IMR-90 (cell line): Measurements from ENCODE around the gene FAM98C. TPM values are rescaled to one million over a fixed set of nuclear protein-coding genes. Genes with fewer than 3 reads are reported as not detected.

ENCODE experiments used
- ATAC-seq: fragments of 200-7000 bp; cut with Tn5 transposase; 2 replicates; pipeline ENCODE4 v1.9.1; 2020; ENCODE audit warnings: low read depth, mild to moderate bottlenecking, moderate library complexity
- BruUV-seq: library from RNA; stranded (reverse); fragments of 400-500 nt; replicated peaks from 2 replicates; lab custom pipeline; 2021; lab: Mats Ljungman, UMichigan
- CTCF ChIA-PET: fragments of 300-600 bp; formaldehyde crosslinking; extraction: SDS; loops from one replicate; lab custom pipeline; 2021; ENCODE audit warnings: antibody characterized with exemption; lab: Yijun Ruan, JAX
- POLR2A ChIA-PET: fragments of 300-600 bp; sonication (Branson Sonifier 250); formaldehyde crosslinking; loops from one replicate; lab custom pipeline; 2022; ENCODE audit warnings: antibody characterized with exemption; ENCODE audit not compliant: unreplicated experiment; lab: Charles Lee
- DNase-seq: peaks from one replicate; pipeline ENCODE4 v3.0.0; 2013
- H2AFZ ChIP-seq: replicated peaks from 2 replicates; pipeline ENCODE3; 2013; ENCODE audit warnings: low read length, mild to moderate bottlenecking; ENCODE audit not compliant: poor library complexity
- H2AK5ac ChIP-seq: 2 replicates; pipeline ENCODE4 v1.6.1; 2013; ENCODE audit warnings: low read depth, low read length, inconsistent platforms
- H2AK9ac ChIP-seq: replicated peaks from 2 replicates; pipeline ENCODE3; 2013; ENCODE audit warnings: mild to moderate bottlenecking, low read depth, low read length, moderate library complexity; ENCODE audit not compliant: poor library complexity
- H2BK120ac ChIP-seq: 2 replicates; pipeline ENCODE4 v1.6.1; 2013; ENCODE audit warnings: low read depth, low read length, inconsistent platforms
- H2BK15ac ChIP-seq: 3 replicates; pipeline ENCODE4 v1.6.1; 2013; ENCODE audit warnings: low read depth, low read length, inconsistent platforms
- H2BK20ac ChIP-seq: 2 replicates; pipeline ENCODE4 v1.6.1; 2013; ENCODE audit warnings: low read depth, mild to moderate bottlenecking, inconsistent platforms, low read length, moderate library complexity
- H2BK5ac ChIP-seq: 2 replicates; pipeline ENCODE4 v1.6.1; 2013; ENCODE audit warnings: mild to moderate bottlenecking, low read depth, low read length, inconsistent platforms; ENCODE audit not compliant: poor library complexity, severe bottlenecking
- H3K14ac ChIP-seq: replicated peaks from 2 replicates; pipeline ENCODE4 v1.6.1; 2013; ENCODE audit warnings: low read depth, low read length, inconsistent platforms
- H3K18ac ChIP-seq: 2 replicates; pipeline ENCODE4 v1.6.1; 2013; ENCODE audit warnings: low read depth, low read length, control low read depth
- H3K23ac ChIP-seq: 2 replicates; pipeline ENCODE4 v1.6.1; 2013; ENCODE audit warnings: low read depth, low read length, inconsistent platforms
- H3K27ac ChIP-seq: 2 replicates; pipeline ENCODE4 v1.5.1; 2013; ENCODE audit warnings: mild to moderate bottlenecking, control low read depth, low read length; ENCODE audit not compliant: insufficient read depth
- H3K27me3 ChIP-seq: 2 replicates; pipeline ENCODE4 v1.6.1; 2013; ENCODE audit warnings: low read length; ENCODE audit not compliant: control insufficient read depth, insufficient read depth
- H3K36me3 ChIP-seq: 2 replicates; pipeline ENCODE4 v1.6.1; 2013; ENCODE audit warnings: low read length, mixed read lengths; ENCODE audit not compliant: control insufficient read depth, insufficient read depth
- H3K4ac ChIP-seq: 2 replicates; pipeline ENCODE4 v1.6.1; 2013; ENCODE audit warnings: low read depth, low read length, inconsistent platforms
- H3K4me1 ChIP-seq: 2 replicates; pipeline ENCODE4 v1.6.1; 2013; ENCODE audit warnings: low read length, mixed read lengths; ENCODE audit not compliant: control insufficient read depth, insufficient read depth
- H3K4me2 ChIP-seq: 2 replicates; pipeline ENCODE4 v1.6.1; 2013; ENCODE audit warnings: low read depth, mild to moderate bottlenecking, control low read depth, low read length, moderate library complexity
- H3K4me3 ChIP-seq: 2 replicates; pipeline ENCODE4 v1.5.1; 2013; ENCODE audit warnings: low read depth, mild to moderate bottlenecking, control low read depth, low read length, moderate library complexity; ENCODE audit not compliant: insufficient read depth
- H3K56ac ChIP-seq: 2 replicates; pipeline ENCODE4 v1.6.1; 2013; ENCODE audit warnings: low read length, inconsistent platforms; ENCODE audit not compliant: insufficient read depth; ENCODE audit errors: extremely low read depth
- H3K79me1 ChIP-seq, 2 experiments: 2 replicates each; pipeline ENCODE4 v1.6.1; 2013; ENCODE audit warnings: low read length in 2 of 2, inconsistent platforms in 1 of 2, low read depth in 1 of 2
- H3K9ac ChIP-seq: 2 replicates; pipeline ENCODE4 v1.6.1; 2013; ENCODE audit warnings: low read depth, low read length, control low read depth
- H3K9me1 ChIP-seq: 2 replicates; pipeline ENCODE4 v1.6.1; 2013; ENCODE audit warnings: low read length, inconsistent platforms; ENCODE audit not compliant: insufficient read depth
- H3K9me3 ChIP-seq: 2 replicates; pipeline ENCODE4 v1.6.1; 2013; ENCODE audit warnings: low read length; ENCODE audit not compliant: control insufficient read depth, insufficient read depth
- H4K20me1 ChIP-seq: 2 replicates; pipeline ENCODE4 v1.6.1; 2013; ENCODE audit warnings: low read length, inconsistent platforms; ENCODE audit not compliant: insufficient read depth
- H4K5ac ChIP-seq: 2 replicates; pipeline ENCODE4 v1.6.1; 2013; ENCODE audit warnings: mild to moderate bottlenecking, low read depth, low read length, control low read depth
- H4K8ac ChIP-seq, 2 experiments: 2 replicates each; pipeline ENCODE4 v1.6.1; 2013; ENCODE audit warnings: low read depth in 2 of 2, low read length in 2 of 2, control low read depth in 1 of 2, inconsistent platforms in 1 of 2
- H4K91ac ChIP-seq: 2 replicates; pipeline ENCODE4 v1.6.1; 2013; ENCODE audit warnings: low read depth, low read length, inconsistent platforms; ENCODE audit not compliant: insufficient read depth
- CEBPB ChIP-seq: IDR thresholded peaks from 2 replicates; pipeline ENCODE4 v1.6.1; 2012; ENCODE audit warnings: low read depth, low read length, improper control_type of control experiment
- SMC3 ChIP-seq: fragments of 150-350 bp; IDR thresholded peaks from 2 replicates; pipeline ENCODE4 v1.6.1; 2016; ENCODE audit warnings: low read depth, mild to moderate bottlenecking, antibody characterized with exemption, low read length, moderate library complexity
- WGBS, 2 experiments: methylation state at CpG; one replicate each; pipeline versions ENCODE4 v1.1.5 to v1.1.7; 2013; ENCODE audit warnings: missing lambda C conversion rate in 2 of 2; ENCODE audit not compliant: insufficient read length in 1 of 2; ENCODE audit errors: extremely low coverage in 2 of 2; 5-methylcytosine and 5-hydroxymethylcytosine counted together
- dilution Hi-C: fragments of 300-500 bp; cut with HindIII; formaldehyde crosslinking; loops from one replicate; pipeline ENCODE4 v1.14.3; 2018; ENCODE audit warnings: low sequenced_read_pairs; ENCODE audit not compliant: unreplicated experiment
- in situ Hi-C: fragments of 300-500 bp; cut with MboI; formaldehyde crosslinking; loops from 3 replicates; pipeline ENCODE4 v1.14.3; 2019; ENCODE audit warnings: low sequenced_read_pairs, inconsistent platforms, mixed read lengths
- intact Hi-C: fragments of 100-400 bp; cut with micrococcal nuclease; formaldehyde crosslinking; loops from 2 replicates; pipeline ENCODE4 v1.10.0; 2022
- polyA plus RNA-seq, 3 experiments: library from polyadenylated mRNA; depleted of rRNA; stranded (reverse); fragments of >200 nt; gene quantifications; 2 replicates each; pipeline ENCODE4 v1.2.3, GENCODE V29; 2012; ENCODE audit warnings: low replicate concordance in 1 of 3
- total RNA-seq: library from RNA; depleted of rRNA; stranded (reverse); fragments of >200 nt; gene quantifications from 2 replicates; pipeline ENCODE4 v1.2.3, GENCODE V29; 2012

FAM98C gene
- total and polyA plus RNA-seq, 2 of the 4 experiments (the other 2 are of a cell fraction): 3.6 to 17.9 TPM

GRCh38 chr19:38412961-38413360 lies 10.1 kb downstream of the FAM98C start:
- Histone ChIP-seq H4K20me1 (no peaks in the 10 kb centered on the region), H2AFZ (no peak overlapping the region), H3K4me2 (no peak overlapping the region), H4K5ac (no peak overlapping the region), H2BK5ac (no peak overlapping the region), H3K9me1 (peaks cover 4% of the 10 kb centered on the region; the same call in 1 of the 2 replicates), H3K9ac (no peak overlapping the region), H3K9me3 (no peaks in the 10 kb centered on the region), H4K91ac (no peak overlapping the region), H2AK5ac (no peak overlapping the region), H2BK120ac (no peak overlapping the region), H3K4me3 (no peak overlapping the region), H2AK9ac (peak overlapping the region; percentile 16), H3K79me1 (no peaks in the 10 kb centered on the region), H3K4ac (no peak overlapping the region), H3K14ac (no peak overlapping the region), H4K8ac (no peak overlapping the region), H2BK15ac (no peak overlapping the region), H3K18ac (no peak overlapping the region), H3K27ac (no peak overlapping the region), H3K27me3 (peaks cover 11% of the 10 kb centered on the region), H2BK20ac (no peak overlapping the region), H3K56ac (no peak overlapping the region), H3K23ac (no peak overlapping the region), H3K36me3 (no peaks in the 10 kb centered on the region; the same call in 1 of the 2 replicates), H3K4me1 (no peaks in the 10 kb centered on the region)
- ChIA-PET CTCF (no interaction called here), POLR2A (no interaction called here)
- in situ Hi-C loops (loop anchor here (25.0 kb wide), 1 partner anchor 524 kb away; the partner anchor contains the start of genes MRPS12 and SARS2), dilution Hi-C loops (no loop called here), intact Hi-C loops (no loop called here)
- BruUV-seq: no TSS peak
- TF ChIP-seq SMC3 (no peak), CEBPB (no peak)
- DNase-seq (no peak), ATAC-seq (no peak)
- no CpG with 5 or more reads among the region's 11 CpGs for WGBS, 2 experiments
